GM12878 (cell line): ENCODE measurements around the gene OPA1. TPM values are rescaled to one million over a fixed set of nuclear protein-coding genes. Genes with fewer than 3 reads are reported as not detected.

Source experiments
- ATAC-seq: fragments of 200-7000 bp; cut with Tn5 transposase; 3 replicates; pipeline ENCODE4 v1.9.1; 2020; ENCODE audit warnings: mild to moderate bottlenecking, moderate library complexity
- BruUV-seq: library from RNA; stranded (reverse); fragments of 400-500 nt; replicated peaks from 2 replicates; lab custom pipeline; 2021; lab: Mats Ljungman, UMichigan
- CTCF ChIA-PET: fragments of 300-600 bp; sonication (Branson Sonifier 250); formaldehyde crosslinking; extraction: SDS; loops from one replicate; lab custom pipeline; 2021; ENCODE audit warnings: inconsistent platforms; lab: Yijun Ruan, JAX
- POLR2A ChIA-PET: fragments of 350-600 bp; formaldehyde crosslinking; extraction: SDS; loops from one replicate; lab custom pipeline; 2021; ENCODE audit warnings: inconsistent platforms; lab: Charles Lee
- RAD21 ChIA-PET: fragments of 300-600 bp; sonication (Branson Sonifier 250); formaldehyde crosslinking; loops from one replicate; lab custom pipeline; 2023; ENCODE audit warnings: antibody characterized with exemption; ENCODE audit not compliant: unreplicated experiment; lab: Charles Lee
- SMC1A ChIA-PET: fragments of 300-600 bp; sonication (Branson Sonifier 250); formaldehyde crosslinking; loops from one replicate; lab custom pipeline; 2023; ENCODE audit not compliant: unreplicated experiment, uncharacterized antibody; lab: Charles Lee
- DNase-seq: peaks from one replicate; pipeline ENCODE4 v3.0.0-alpha.2; 2011; ENCODE audit warnings: low read depth, low spot score
- FAIRE-seq: peaks from 3 replicates; lab custom pipeline; 2011; peaks lifted over from hg19 to GRCh38; lab: Jason Lieb, UNC
- H2AFZ ChIP-seq: 2 replicates; pipeline ENCODE4 v1.6.0; 2011; ENCODE audit warnings: low read depth, low read length, control low read depth; ENCODE audit not compliant: control insufficient read depth
- H3K27ac ChIP-seq: 2 replicates; pipeline ENCODE4 v1.5.1; 2011; ENCODE audit warnings: control low read depth; ENCODE audit not compliant: control insufficient read depth, insufficient read depth
- H3K27me3 ChIP-seq, 2 experiments: replicated peaks in 1 of 2; 2 replicates each; pipeline versions ENCODE4 v1.6.0 to v1.6.1; 2011; ENCODE audit warnings: low read length in 1 of 2; ENCODE audit not compliant: control insufficient read depth in 2 of 2, insufficient read depth in 2 of 2
- H3K36me3 ChIP-seq, 2 experiments: 2 replicates each; pipeline ENCODE4 v1.5.1; 2011; ENCODE audit warnings: low read length in 1 of 2; ENCODE audit not compliant: control insufficient read depth in 2 of 2, insufficient read depth in 2 of 2
- H3K4me1 ChIP-seq: 2 replicates; pipeline ENCODE4 v1.6.1; 2011; ENCODE audit warnings: mild to moderate bottlenecking, low read length, moderate library complexity, mixed read lengths; ENCODE audit not compliant: control insufficient read depth, insufficient read depth
- H3K4me2 ChIP-seq: 2 replicates; pipeline ENCODE4 v1.6.0; 2011; ENCODE audit warnings: control low read depth; ENCODE audit not compliant: control insufficient read depth, insufficient read depth
- H3K4me3 ChIP-seq: fragments of 200-600 bp; sonication (generic); 2 replicates; pipeline ENCODE4 v1.5.1; 2016
- H3K79me2 ChIP-seq: 2 replicates; pipeline ENCODE4 v1.6.0; 2011; ENCODE audit warnings: low read length; ENCODE audit not compliant: control insufficient read depth, insufficient read depth
- H3K9ac ChIP-seq: 2 replicates; pipeline ENCODE4 v1.8.0; 2011; ENCODE audit warnings: low read length, control low read depth, mixed read lengths; ENCODE audit not compliant: control insufficient read depth, insufficient read depth
- H3K9me3 ChIP-seq: replicated peaks from 3 replicates; pipeline ENCODE4 v1.5.1; 2011; ENCODE audit warnings: mild to moderate bottlenecking, low read length; ENCODE audit not compliant: control insufficient read depth, insufficient read depth
- H4K20me1 ChIP-seq: 2 replicates; pipeline ENCODE4 v1.6.0; 2011; ENCODE audit not compliant: control insufficient read depth, insufficient read depth
- CBX3 ChIP-seq: fragments of 200-600 bp; sonication (generic); IDR thresholded peaks from 2 replicates; pipeline ENCODE4 v1.6.1; 2016; ENCODE audit warnings: low read depth, borderline replicate concordance
- IKZF1 ChIP-seq: fragments of 450-650 bp; conservative IDR thresholded peaks from 2 replicates; pipeline ENCODE4 v1.6.1; 2017; ENCODE audit warnings: antibody characterized with exemption, mild to moderate bottlenecking
- MTA3 ChIP-seq: IDR thresholded peaks from 2 replicates; pipeline ENCODE4 v1.6.1; 2012; ENCODE audit warnings: low read length, inconsistent platforms, borderline replicate concordance
- NFXL1 ChIP-seq: fragments of 450-650 bp; IDR thresholded peaks from 2 replicates; pipeline ENCODE4 v1.6.1; 2017; ENCODE audit warnings: antibody characterized with exemption, mild to moderate bottlenecking, borderline replicate concordance
- NFYA ChIP-seq: IDR thresholded peaks from 2 replicates; pipeline ENCODE4 v1.6.1; 2011; ENCODE audit warnings: low read depth, mild to moderate bottlenecking, low read length, improper control_type of control experiment, borderline replicate concordance
- NR2C2 ChIP-seq: IDR thresholded peaks from 2 replicates; pipeline ENCODE4 v1.6.1; 2011; ENCODE audit warnings: borderline replicate concordance, low read depth; ENCODE audit not compliant: control insufficient read depth, insufficient read length
- RAD21 ChIP-seq: IDR thresholded peaks from 2 replicates; pipeline ENCODE4 v1.6.1; 2011; ENCODE audit warnings: mild to moderate bottlenecking, low read depth, low read length, moderate library complexity; ENCODE audit not compliant: insufficient read depth
- SMC3 ChIP-seq: IDR thresholded peaks from 2 replicates; pipeline ENCODE4 v1.6.1; 2011; ENCODE audit warnings: low read length, improper control_type of control experiment, borderline replicate concordance
- ZSCAN29 ChIP-seq: fragments of 450-650 bp; IDR thresholded peaks from 2 replicates; pipeline ENCODE4 v1.6.1; 2017; ENCODE audit warnings: mild to moderate bottlenecking, moderate library complexity
- WGBS: methylation state at CpG from one replicate; pipeline ENCODE4 v1.1.6; 2016; ENCODE audit warnings: low lambda C conversion rate; ENCODE audit not compliant: insufficient replicate concordance, insufficient coverage; ENCODE audit errors: missing lambda C conversion rate; 5-methylcytosine and 5-hydroxymethylcytosine counted together
- in situ Hi-C: fragments of 300-500 bp; cut with MboI; formaldehyde crosslinking; loops from 9 replicates; pipeline ENCODE4 v1.14.3; 2018; ENCODE audit warnings: mixed read lengths
- intact Hi-C: fragments of 100-400 bp; cut with micrococcal nuclease; formaldehyde crosslinking; loops from one replicate; pipeline ENCODE4 v1.14.2; 2022; ENCODE audit not compliant: unreplicated experiment
- polyA plus RNA-seq, 11 experiments: library from polyadenylated mRNA; depleted of rRNA in 4 of 11; unstranded in 6 of 11; stranded (reverse) in 5 of 11; fragments of >200 nt; fragmentation: Nextera tagmentation in 4 of 11; fragmentation: Illumina TruSeq in 1 of 11; extraction: Ambion mirVana in 4 of 11; extraction: Trizol in 1 of 11; gene quantifications; 1 replicate in 1 of 11; 2 replicates in 10 of 11; pipeline versions ENCODE4 v1.2.1 to v1.2.3, GENCODE V29; 2011 to 2016; ENCODE audit warnings: inconsistent platforms in 2 of 11, missing spikeins in 2 of 11, low read depth in 1 of 11
- total RNA-seq, 4 experiments: library from RNA; depleted of rRNA in 3 of 4; stranded (reverse); fragments of >200 nt in 3 of 4; fragmentation: Illumina TruSeq in 1 of 4; extraction: Trizol in 1 of 4; gene quantifications; 2 replicates each; pipeline versions ENCODE4 v1.2.1 to v1.2.3, GENCODE V29; 2013 to 2021
- TF ChIP-seq, protein P1 (sequence below), 3 experiments: IDR thresholded peaks in 2 of 3; conservative IDR thresholded peaks in 1 of 3; 2 replicates each; pipeline ENCODE4 v1.5.1; 2011; ENCODE audit warnings: low read depth in 3 of 3, low read length in 3 of 3, mild to moderate bottlenecking in 3 of 3, control low read depth in 2 of 3, moderate library complexity in 2 of 3, inconsistent platforms in 1 of 3, mixed read lengths in 1 of 3; ENCODE audit not compliant: control insufficient read depth in 2 of 3, insufficient read depth in 1 of 3; ENCODE audit errors: extremely low read depth in 1 of 3
- TF ChIP-seq, protein P2 (sequence below): IDR thresholded peaks from 2 replicates; pipeline ENCODE4 v1.6.1; 2012; ENCODE audit warnings: low read depth, low read length, improper control_type of control experiment
- TF ChIP-seq, protein P3 (sequence below): IDR thresholded peaks from 2 replicates; pipeline ENCODE4 v1.6.1; 2011; ENCODE audit warnings: low read depth, low read length, improper control_type of control experiment, borderline replicate concordance

OPA1 gene
- total and polyA plus RNA-seq, 10 of the 15 experiments (the other 5 are each of a cell fraction or from before 2014, with no cell fraction given): 14.7 to 108 (median 59.3) TPM

DNA sequence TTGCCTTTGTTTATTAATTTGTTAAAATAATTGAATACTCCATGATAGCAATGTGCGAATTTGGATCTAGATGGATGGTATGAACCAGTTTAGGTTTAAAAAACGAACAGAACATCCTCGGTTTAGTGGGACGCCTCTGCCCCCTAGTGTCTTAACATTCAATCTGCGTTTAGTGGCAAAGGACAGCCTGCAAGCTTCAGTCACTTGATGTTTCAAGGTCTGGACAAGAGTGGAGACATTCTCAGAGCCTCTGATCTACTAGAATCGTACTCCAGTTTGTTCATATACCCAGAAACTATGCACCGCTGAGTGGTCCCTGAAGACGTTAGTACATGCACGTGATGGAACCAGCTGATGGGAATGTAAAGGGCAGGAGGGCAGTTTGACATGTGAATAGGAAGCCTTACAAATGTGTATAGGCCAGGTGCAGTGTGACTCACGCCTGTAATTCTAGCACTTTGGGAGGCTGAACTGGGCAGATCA is 20.5 kb upstream of the OPA1 start:
- ATAC-seq: peak; percentile 91
- CTCF ChIA-PET: interaction anchor here (0.6 to 2.7 kb wide), 18 partner anchors 9 to 1005 kb away, joined by 3 to 10 read pairs (median 4); no protein-coding TSS in a partner anchor

More for the DNA sequence above, 20.5 kb upstream of the OPA1 start:
- H3K36me3 ChIP-seq: no peaks in the 10 kb centered on the region
- H3K27ac ChIP-seq: no peak overlapping the region
- no peaks in the 10 kb centered on the region for H3K9me3 ChIP-seq
- no peaks in the 10 kb centered on the region for H3K4me1 ChIP-seq
- no peak overlapping the region for H2AFZ ChIP-seq
- no peaks in the 10 kb centered on the region for H4K20me1 ChIP-seq
- no peaks in the 10 kb centered on the region for H3K79me2 ChIP-seq
- FAIRE-seq (peak; percentile 99), DNase-seq (no peak)
- WGBS: 17% methylated on average over 10 of the region's 10 CpGs
- BruUV-seq: no TSS peak
- TF ChIP-seq ZSCAN29 (no peak), RAD21 (peak; percentile 91), IKZF1 (no peak), NFYA (no peak), CBX3 (no peak), NFXL1 (no peak), MTA3 (no peak), SMC3 (peak; percentile 79), NR2C2 (no peak)
- TF ChIP-seq, protein P1, sequence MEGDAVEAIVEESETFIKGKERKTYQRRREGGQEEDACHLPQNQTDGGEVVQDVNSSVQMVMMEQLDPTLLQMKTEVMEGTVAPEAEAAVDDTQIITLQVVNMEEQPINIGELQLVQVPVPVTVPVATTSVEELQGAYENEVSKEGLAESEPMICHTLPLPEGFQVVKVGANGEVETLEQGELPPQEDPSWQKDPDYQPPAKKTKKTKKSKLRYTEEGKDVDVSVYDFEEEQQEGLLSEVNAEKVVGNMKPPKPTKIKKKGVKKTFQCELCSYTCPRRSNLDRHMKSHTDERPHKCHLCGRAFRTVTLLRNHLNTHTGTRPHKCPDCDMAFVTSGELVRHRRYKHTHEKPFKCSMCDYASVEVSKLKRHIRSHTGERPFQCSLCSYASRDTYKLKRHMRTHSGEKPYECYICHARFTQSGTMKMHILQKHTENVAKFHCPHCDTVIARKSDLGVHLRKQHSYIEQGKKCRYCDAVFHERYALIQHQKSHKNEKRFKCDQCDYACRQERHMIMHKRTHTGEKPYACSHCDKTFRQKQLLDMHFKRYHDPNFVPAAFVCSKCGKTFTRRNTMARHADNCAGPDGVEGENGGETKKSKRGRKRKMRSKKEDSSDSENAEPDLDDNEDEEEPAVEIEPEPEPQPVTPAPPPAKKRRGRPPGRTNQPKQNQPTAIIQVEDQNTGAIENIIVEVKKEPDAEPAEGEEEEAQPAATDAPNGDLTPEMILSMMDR (IDR thresholded peaks at IDR 0.05 in 2 of 3, conservative IDR thresholded peaks at IDR 0.05 in 1 of 3; ENCODE audit: control insufficient read depth in 2 of 3, extremely low read depth in 1 of 3, insufficient read depth in 1 of 3, low read depth in 3 of 3, low read length in 3 of 3): peak; percentile 64 to 88 (median 79)
- TF ChIP-seq, protein P2, sequence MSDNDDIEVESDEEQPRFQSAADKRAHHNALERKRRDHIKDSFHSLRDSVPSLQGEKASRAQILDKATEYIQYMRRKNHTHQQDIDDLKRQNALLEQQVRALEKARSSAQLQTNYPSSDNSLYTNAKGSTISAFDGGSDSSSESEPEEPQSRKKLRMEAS: no peak
- TF ChIP-seq, protein P3, sequence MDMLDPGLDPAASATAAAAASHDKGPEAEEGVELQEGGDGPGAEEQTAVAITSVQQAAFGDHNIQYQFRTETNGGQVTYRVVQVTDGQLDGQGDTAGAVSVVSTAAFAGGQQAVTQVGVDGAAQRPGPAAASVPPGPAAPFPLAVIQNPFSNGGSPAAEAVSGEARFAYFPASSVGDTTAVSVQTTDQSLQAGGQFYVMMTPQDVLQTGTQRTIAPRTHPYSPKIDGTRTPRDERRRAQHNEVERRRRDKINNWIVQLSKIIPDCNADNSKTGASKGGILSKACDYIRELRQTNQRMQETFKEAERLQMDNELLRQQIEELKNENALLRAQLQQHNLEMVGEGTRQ: no peak
- ChIA-PET RAD21 (interaction anchor here (0.6 to 1.4 kb wide), 3 partner anchors 113 to 757 kb away, joined by 3 to 4 read pairs (median 3); no protein-coding TSS in a partner anchor), SMC1A (interaction anchor here (0.6 to 1.9 kb wide), 8 partner anchors 12 to 1106 kb away, joined by 3 to 5 read pairs (median 4); no protein-coding TSS in a partner anchor), POLR2A (no interaction called here)
- in situ Hi-C loops: loop anchor here (5.0 to 10.0 kb wide), 4 partner anchors 110 to 1005 kb away; no protein-coding TSS in a partner anchor
- H3K27me3 ChIP-seq: no peaks in the 10 kb centered on the region
- H3K9ac ChIP-seq: no peak overlapping the region
- intact Hi-C loops: loop anchor here (1.0 to 10.0 kb wide), 6 partner anchors 111 to 1105 kb away; no protein-coding TSS in a partner anchor
- H3K4me3 ChIP-seq: no peak overlapping the region
- no peak overlapping the region for H3K4me2 ChIP-seq
